Heart left ventricle (tissue), 13 donors: Measurements from ENCODE around the gene CNFN.

Experiments used
- CTCF ChIP-seq, 12 donors: fragments of 200-600 bp; sonication (generic) in 4 of 12; IDR thresholded peaks; one replicate each; pipeline versions ENCODE4 v1.5.0 to v1.8.0; 2018 to 2022; ENCODE audit warnings: antibody characterized with exemption in 12 of 12, mild to moderate bottlenecking in 5 of 12
- POLR2A ChIP-seq, 2 donors: fragments of 450-650 bp; IDR thresholded peaks; one replicate each; pipeline ENCODE4 v1.6.1; 2017; ENCODE audit warnings: antibody characterized with exemption in 2 of 2, mild to moderate bottlenecking in 2 of 2, moderate library complexity in 2 of 2
- donor health status: ischemic (EF 13 %, LVEDD 7.1; RV severe dilation, severe dysfunction).
- donor health status: DM: no; HTN: yes; CAD: no.
- donor health status: DM: no; HTN: no; CAD: no.
- donor health status: ischemic (EF 25% LVEDD 6.9; RV normal size, moderate dysfunction).
- donor health status: ischemic (EF 25% LVEDD 5.7; RV mildly dilated, moderate dysfunction).
- donor health status: ischemic (EF 35%, LVEDD 5.7; RV mildly dilated, moderate dysfunction).
- donor health status: nonischemic (EF 11% LVEDD 7.7; RV severe dilation, severe dysfunction).
- donor health status: DM: yes; HTN: yes; CAD: no.
- donor health status: PGD.
- donor health status: ischemic (EF 29% LVEDD 5.4; RV normal size, mild dysfunction).
- donor health status: nonischemic (EF 23%, LVEDD 6.1; RV moderate dilation, normal function).

DNA sequence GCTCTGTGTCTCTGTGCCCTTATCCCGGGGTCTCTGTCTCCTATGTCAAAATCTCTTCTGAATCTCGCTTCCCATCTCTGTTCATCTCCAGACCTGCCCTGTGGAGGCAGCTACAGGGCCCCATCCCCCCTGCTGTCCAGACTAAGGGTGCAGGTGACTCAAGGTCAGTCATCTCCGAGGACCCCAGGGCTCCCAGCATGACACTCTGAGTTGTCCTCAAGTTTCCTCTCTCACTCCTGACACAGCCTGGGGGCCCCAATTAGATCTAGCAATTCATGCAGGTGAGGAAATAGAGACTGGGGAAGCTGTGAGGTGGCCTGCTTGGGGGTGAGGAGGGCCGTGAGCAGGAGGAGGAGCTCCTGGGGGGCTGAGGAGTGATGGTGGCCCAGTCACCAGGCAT is 2.1 kb upstream of the CNFN start:
- no peak for TF ChIP-seq CTCF (IDR thresholded peaks at IDR 0.05)
- no peak for TF ChIP-seq POLR2A (IDR thresholded peaks at IDR 0.05)
